ENCODE measurements around the gene WBP2NL. TPM values are rescaled to one million over a fixed set of nuclear protein-coding genes. Genes with fewer than 3 reads are reported as not detected.

WBP2NL gene
- total and polyA plus RNA-seq, 2 of the 8 experiments (the other 6 are each of a cell fraction or from before 2014, with no cell fraction given) = not detected

- H2BK12ac ChIP-seq (ENCODE audit: low read depth, low read length) = no peak overlapping the region
- H3K4me1 ChIP-seq (replicated peaks in 1 of 4; ENCODE audit: control insufficient read depth in 3 of 4, insufficient read depth in 4 of 4, low read length in 3 of 4) = peaks cover 0 to 28% (median 13%) of the 10 kb centered on the region in 4 experiments; a peak in 6 of 7 replicates
- H3K14ac ChIP-seq (ENCODE audit: insufficient read length) = no peak overlapping the region
- no peaks in the 10 kb centered on the region for H3K79me2 ChIP-seq (ENCODE audit: control insufficient read depth in 1 of 2, insufficient read depth in 2 of 2, low read length in 2 of 2)
- no peak overlapping the region for H4K8ac ChIP-seq (ENCODE audit: extremely low read depth, insufficient read depth, low read length)
- no peaks in the 10 kb centered on the region for H3K79me1 ChIP-seq (ENCODE audit: low read depth, low read length)
- no peak overlapping the region for H3K18ac ChIP-seq (ENCODE audit: extremely low read depth, low read length)
- H4K91ac ChIP-seq (replicated peaks; ENCODE audit: insufficient read length, low read length) = no peak overlapping the region
- no peak overlapping the region for H2BK120ac ChIP-seq (replicated peaks; ENCODE audit: low read depth, low read length)
- peaks cover 8% of the 10 kb centered on the region; the same call in 1 of the 2 replicates for H3K23me2 ChIP-seq (ENCODE audit: low read depth, low read length)
- H3K4ac ChIP-seq (replicated peaks; ENCODE audit: insufficient read length, low read depth, low read length) = no peak overlapping the region
- H3K9ac ChIP-seq (replicated peaks in 1 of 4; ENCODE audit: extremely low read depth in 1 of 4, low read depth in 3 of 4, low read length in 3 of 4) = no peak overlapping the region
- H3K27me3 ChIP-seq (replicated peaks in 1 of 4; ENCODE audit: control insufficient read depth in 3 of 4, extremely low read depth in 1 of 4, insufficient read depth in 3 of 4, low read length in 3 of 4) = no peaks in the 10 kb centered on the region; a peak in 2 of 7 replicates
- FAIRE-seq = no peak
- no peak overlapping the region for H4K5ac ChIP-seq (ENCODE audit: insufficient read length, low read depth, low read length)
- no peaks in the 10 kb centered on the region; a peak in 2 of 8 replicates for H3K36me3 ChIP-seq (ENCODE audit: control insufficient read depth in 2 of 4, insufficient read depth in 4 of 4, low read length in 3 of 4)
- H3K27ac ChIP-seq (ENCODE audit: low read depth, low read length) = no peak overlapping the region
- H4K20me1 ChIP-seq (replicated peaks in 1 of 2; ENCODE audit: control insufficient read depth in 1 of 2, insufficient read depth in 2 of 2, low read length in 2 of 2) = no peaks in the 10 kb centered on the region
- 89% methylated on average over 14 of the region's 14 CpGs; no CpG with 5 or more reads in 1 of the 2 experiments for WGBS, 2 experiments (ENCODE audit: extremely low coverage in 1 of 2, insufficient coverage in 1 of 2, insufficient read length in 1 of 2, insufficient replicate concordance in 2 of 2, low coverage in 1 of 2, low lambda C conversion rate in 2 of 2, missing lambda C conversion rate in 1 of 2)
- no peak overlapping the region for H2BK20ac ChIP-seq (ENCODE audit: low read length)
- ChIA-PET POLR2A (ENCODE audit: partially characterized antibody) (interaction anchor here (1.8 kb wide), 1 partner anchor 9 kb away, joined by 5 read pairs; no protein-coding TSS in a partner anchor), CTCF (ENCODE audit: partially characterized antibody) (interaction anchor here (0.5 to 0.6 kb wide), 2 partner anchors 107 to 492 kb away, joined by 3 to 5 read pairs; no protein-coding TSS in a partner anchor)
- H3K4me2 ChIP-seq (ENCODE audit: insufficient read depth in 1 of 2, low read depth in 2 of 2, low read length in 2 of 2) = no peak overlapping the region
- no peak overlapping the region for H2AFZ ChIP-seq (ENCODE audit: low read length)
- no peaks in the 10 kb centered on the region for H3K9me3 ChIP-seq (ENCODE audit: insufficient read depth in 2 of 2, low read depth in 1 of 2, low read length in 1 of 2)
- H3K23ac ChIP-seq (ENCODE audit: insufficient read length) = no peak overlapping the region
- no peak overlapping the region for H3K56ac ChIP-seq (replicated peaks; ENCODE audit: insufficient read length, low read depth, low read length)
- TF ChIP-seq TAF7 (optimal IDR thresholded peaks at IDR 0.05; ENCODE audit: borderline replicate concordance, low read depth, low read length) (no peak), SRF (IDR thresholded peaks at IDR 0.05; ENCODE audit: low read depth, low read length) (no peak), NANOG (IDR thresholded peaks at IDR 0.05; ENCODE audit: insufficient read depth, low read depth, low read length, poor library complexity, severe bottlenecking) (no peak), JUN (IDR thresholded peaks at IDR 0.05; ENCODE audit: low read depth, low read length) (no peak)
- H3K4me3 ChIP-seq (ENCODE audit: extremely low read depth in 1 of 4, insufficient read depth in 2 of 4, low read depth in 3 of 4, low read length in 4 of 4) = no peak overlapping the region
- no peak overlapping the region for H2BK15ac ChIP-seq (ENCODE audit: low read length)
- no peak overlapping the region for H2BK5ac ChIP-seq (ENCODE audit: low read depth, low read length)
- no peak for DNase-seq (ENCODE audit: low read depth in 1 of 2, low spot score in 2 of 2)
- no peak overlapping the region for H2AK5ac ChIP-seq (ENCODE audit: low read depth, low read length)
Observed at GRCh38 chr22:42067671-42068251, 69.2 kb downstream of the WBP2NL start.

Measured in H1 (cell line).